PC-9 (cell line): ENCODE data around the gene CTTNBP2. TPM values are rescaled to one million over a fixed set of nuclear protein-coding genes. Genes with fewer than 3 reads are reported as not detected.

Experiments used
- BruUV-seq: library from RNA; stranded (reverse); fragments of 400-500 nt; replicated peaks from 2 replicates; lab custom pipeline; 2021; lab: Mats Ljungman, UMichigan
- CTCF ChIA-PET: fragments of 300-600 bp; sonication (Branson Sonifier 250); formaldehyde crosslinking; loops from one replicate; lab custom pipeline; 2022; ENCODE audit warnings: antibody characterized with exemption; lab: Charles Lee
- POLR2A ChIA-PET: fragments of 300-600 bp; sonication (Branson Sonifier 250); formaldehyde crosslinking; loops from one replicate; lab custom pipeline; 2022; ENCODE audit warnings: antibody characterized with exemption; ENCODE audit not compliant: unreplicated experiment; lab: Charles Lee
- DNase-seq, 2 experiments: peaks; one replicate each; pipeline versions ENCODE4 v3.0.0 to v3.0.0-alpha.2; 2015 to 2022; ENCODE audit warnings: mixed read lengths in 1 of 2
- H2AFZ ChIP-seq: fragments of 200-600 bp; sonication (generic); 2 replicates; pipeline ENCODE4 v1.8.1; 2017; ENCODE audit warnings: antibody characterized with exemption
- H3F3A ChIP-seq: fragments of 200-600 bp; sonication (generic); 2 replicates; pipeline ENCODE4 v1.8.1; 2017; ENCODE audit warnings: antibody characterized with exemption, mild to moderate bottlenecking, low read depth; ENCODE audit not compliant: insufficient read depth
- H3K27ac ChIP-seq: fragments of 200-600 bp; sonication (generic); 2 replicates; pipeline ENCODE4 v1.6.1; 2016; ENCODE audit warnings: mixed run types
- H3K27me3 ChIP-seq: fragments of 200-600 bp; sonication (generic); 2 replicates; pipeline ENCODE4 v1.6.1; 2016; ENCODE audit warnings: low read depth, mixed run types; ENCODE audit not compliant: insufficient read depth
- H3K36me3 ChIP-seq: fragments of 200-600 bp; sonication (generic); 2 replicates; pipeline ENCODE4 v1.6.1; 2016; ENCODE audit warnings: low read depth, mixed run types
- H3K4me1 ChIP-seq: fragments of 200-600 bp; sonication (generic); replicated peaks from 2 replicates; pipeline ENCODE4 v1.6.1; 2016; ENCODE audit warnings: mixed run types; ENCODE audit not compliant: insufficient read depth
- H3K4me2 ChIP-seq: fragments of 200-600 bp; sonication (generic); 2 replicates; pipeline ENCODE4 v1.6.1; 2017; ENCODE audit warnings: mixed run types
- H3K4me3 ChIP-seq: fragments of 200-600 bp; sonication (generic); 2 replicates; pipeline ENCODE4 v1.6.1; 2016; ENCODE audit warnings: mixed run types
- H3K79me2 ChIP-seq: fragments of 200-600 bp; sonication (generic); 2 replicates; pipeline ENCODE4 v1.6.1; 2017; ENCODE audit warnings: low read depth, mixed run types
- H3K9me2 ChIP-seq: fragments of 200-600 bp; sonication (generic); 2 replicates; pipeline ENCODE4 v1.8.1; 2017; ENCODE audit warnings: mild to moderate bottlenecking; ENCODE audit not compliant: insufficient read depth
- H3K9me3 ChIP-seq: fragments of 200-600 bp; sonication (generic); 2 replicates; pipeline ENCODE4 v1.8.1; 2016; ENCODE audit warnings: low read depth; ENCODE audit not compliant: insufficient read depth
- H4K20me1 ChIP-seq: fragments of 200-600 bp; sonication (generic); 2 replicates; pipeline ENCODE4 v1.8.1; 2017; ENCODE audit not compliant: insufficient read depth
- CTCF ChIP-seq: fragments of 200-600 bp; sonication (generic); conservative IDR thresholded peaks from 2 replicates; pipeline ENCODE4 v1.6.1; 2017; ENCODE audit warnings: mixed run types, antibody characterized with exemption, mild to moderate bottlenecking, moderate library complexity
- EZH2 ChIP-seq: fragments of 200-600 bp; sonication (generic); IDR thresholded peaks from 2 replicates; pipeline ENCODE4 v1.8.0; 2017; ENCODE audit warnings: antibody characterized with exemption, low read depth
- intact Hi-C: fragments of 100-400 bp; cut with micrococcal nuclease; formaldehyde crosslinking; loops from one replicate; pipeline ENCODE4 v1.10.0; 2022; ENCODE audit not compliant: unreplicated experiment
- total RNA-seq: library from RNA; stranded (reverse); gene quantifications from 2 replicates; pipeline ENCODE4 v1.2.3, GENCODE V29; 2021

The CTTNBP2 gene
- total RNA-seq, 1 experiment from 2014 or later, result not detected

DNA sequence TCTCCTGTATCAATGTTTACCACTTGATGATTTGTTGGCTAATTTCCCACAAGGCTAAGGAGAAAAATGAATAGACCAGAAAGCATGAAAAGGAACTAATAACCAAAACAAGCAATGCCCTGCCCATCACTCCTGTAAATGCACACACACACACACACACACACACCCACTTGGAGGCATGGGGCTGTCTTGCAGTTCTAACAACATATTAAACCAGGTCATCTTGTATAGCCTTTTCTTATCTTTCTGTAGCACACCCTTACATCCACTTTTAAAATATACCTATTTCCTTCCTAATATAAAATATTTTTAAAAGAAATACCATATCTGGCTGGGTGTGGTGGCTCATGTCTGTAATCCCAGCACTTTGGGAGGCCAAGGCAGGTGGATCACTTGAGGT lies 105.3 kb downstream of the CTTNBP2 start:
- no peaks in the 10 kb centered on the region for H3K79me2 ChIP-seq
- H3K27me3 ChIP-seq, result no peaks in the 10 kb centered on the region
- H3K9me2 ChIP-seq, result no peaks in the 10 kb centered on the region
- no peak for DNase-seq
- H3K9me3 ChIP-seq, result no peaks in the 10 kb centered on the region
- H3K27ac ChIP-seq, result no peak overlapping the region
- no peaks in the 10 kb centered on the region for H3F3A ChIP-seq
- POLR2A ChIA-PET, result no interaction called here
- H3K4me2 ChIP-seq, result no peak overlapping the region
- no peaks in the 10 kb centered on the region for H4K20me1 ChIP-seq
- BruUV-seq, result no TSS peak
- no peak overlapping the region for H2AFZ ChIP-seq
- H3K36me3 ChIP-seq, result no peaks in the 10 kb centered on the region
- CTCF ChIA-PET, result no interaction called here
- no peak overlapping the region for H3K4me3 ChIP-seq
- TF ChIP-seq CTCF (no peak), EZH2 (no peak)
- intact Hi-C loops, result no loop called here
- H3K4me1 ChIP-seq, result no peaks in the 10 kb centered on the region

GRCh38 chr7:117766913-117767312 lies 106.3 kb downstream of the CTTNBP2 start:
- Histone ChIP-seq H3K4me2 (no peak overlapping the region), H3K9me2 (no peaks in the 10 kb centered on the region), H3K79me2 (no peaks in the 10 kb centered on the region), H4K20me1 (no peaks in the 10 kb centered on the region), H3K4me1 (no peaks in the 10 kb centered on the region), H3K4me3 (no peak overlapping the region), H3K9me3 (no peaks in the 10 kb centered on the region), H2AFZ (no peak overlapping the region), H3K27ac (no peak overlapping the region), H3K27me3 (no peaks in the 10 kb centered on the region), H3K36me3 (no peaks in the 10 kb centered on the region), H3F3A (no peaks in the 10 kb centered on the region)
- BruUV-seq, result no TSS peak
- ChIA-PET CTCF (no interaction called here), POLR2A (no interaction called here)
- intact Hi-C loops, result no loop called here
- TF ChIP-seq CTCF, result no peak
- TF ChIP-seq EZH2, result no peak
- no peak for DNase-seq

DNA sequence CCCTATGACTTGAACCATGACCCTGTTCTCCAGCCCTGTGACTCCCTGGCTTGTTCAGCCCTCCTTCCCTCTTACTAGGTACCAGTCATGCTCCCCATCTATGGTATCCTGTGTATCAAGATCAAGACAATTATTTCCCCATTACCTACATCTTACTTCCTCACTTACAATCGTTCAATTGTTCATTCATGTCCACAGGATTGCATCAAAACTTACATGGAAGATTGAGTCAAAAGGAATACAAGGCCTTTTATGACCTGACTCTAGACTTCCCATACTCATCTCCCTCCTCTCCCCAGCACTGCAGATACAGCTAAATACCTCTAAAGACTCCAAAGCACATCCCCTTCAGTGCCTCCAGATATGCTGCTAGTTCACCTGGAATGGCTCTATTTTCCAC lies 109.2 kb downstream of the CTTNBP2 start:
- H3K4me1 ChIP-seq, result no peaks in the 10 kb centered on the region
- no peak overlapping the region for H3K4me3 ChIP-seq
- no peaks in the 10 kb centered on the region for H3K79me2 ChIP-seq
- H3K4me2 ChIP-seq, result no peak overlapping the region
- no peak for DNase-seq
- TF ChIP-seq CTCF (no peak), EZH2 (no peak)
- POLR2A ChIA-PET, result no interaction called here
- no peaks in the 10 kb centered on the region for H3K27me3 ChIP-seq
- no peaks in the 10 kb centered on the region for H3K9me2 ChIP-seq
- no peaks in the 10 kb centered on the region for H3F3A ChIP-seq
- no peaks in the 10 kb centered on the region for H3K9me3 ChIP-seq
- H3K27ac ChIP-seq, result no peak overlapping the region
- no peaks in the 10 kb centered on the region for H4K20me1 ChIP-seq
- CTCF ChIA-PET, result no interaction called here
- intact Hi-C loops, result no loop called here
- no peaks in the 10 kb centered on the region for H3K36me3 ChIP-seq
- no TSS peak for BruUV-seq
- no peak overlapping the region for H2AFZ ChIP-seq
